ENCODE data around the gene FAM209B.

- TF ChIP-seq CTCF (IDR thresholded peaks at IDR 0.05): no peak
- no peak for TF ChIP-seq POLR2A (IDR thresholded peaks at IDR 0.05)
- TF ChIP-seq EP300 (IDR thresholded peaks at IDR 0.05; ENCODE audit: low read depth): no peak
- TF ChIP-seq POLR2AphosphoS5 (IDR thresholded peaks at IDR 0.05): no peak
These were observed 19.6 kb upstream of the FAM209B start for GRCh38 chr20:56513161-56514150.

Measured in transverse colon (tissue), 4 donors.